GM12892 (cell line): Measurements from ENCODE around the gene ZBTB40.

Experiments
- POLR2A ChIP-seq: IDR thresholded peaks from 2 replicates; pipeline ENCODE4 v1.6.1; 2011; ENCODE audit warnings: low read depth, low read length, control low read depth
- POLR2AphosphoS5 ChIP-seq: IDR thresholded peaks from 2 replicates; pipeline ENCODE4 v1.6.1; 2011; ENCODE audit warnings: low read depth, low read length, control low read depth
- TAF1 ChIP-seq: IDR thresholded peaks from 2 replicates; pipeline ENCODE4 v1.6.1; 2011; ENCODE audit warnings: low read depth, mild to moderate bottlenecking, control low read depth, low read length, borderline replicate concordance

DNA sequence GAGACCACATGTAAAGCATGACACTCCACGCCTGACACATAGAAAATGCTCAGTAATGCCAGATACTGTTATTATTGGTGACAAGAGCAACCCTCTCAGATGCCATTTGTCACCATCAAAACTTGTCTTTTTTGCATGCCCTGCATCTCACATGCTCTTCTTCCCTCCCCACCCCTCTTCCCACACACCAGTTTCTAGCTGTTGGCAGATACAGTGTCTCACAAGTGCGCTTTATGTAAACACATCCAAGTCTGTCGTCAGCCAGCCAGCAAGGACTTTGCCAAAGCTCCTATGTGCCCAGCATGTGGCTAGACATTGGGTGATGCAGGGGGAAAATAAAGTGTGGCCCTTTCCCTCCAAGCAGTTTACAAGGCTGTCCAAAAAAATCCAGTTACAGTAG, 66.7 kb downstream of the ZBTB40 start:
- no peak for TF ChIP-seq POLR2AphosphoS5
- TF ChIP-seq POLR2A = no peak
- no peak for TF ChIP-seq TAF1
